ENCODE measurements around the gene KRT7. TPM values are rescaled to one million over a fixed set of nuclear protein-coding genes. Genes with fewer than 3 reads are reported as not detected.
A peak's percentile ranks its signal among the peaks of the same experiment; 100 is the strongest.

KRT7 gene
- total RNA-seq, 3 donors from 2014 or later = 1.0 to 6.4 (median 1.7) TPM

- no peaks in the 10 kb centered on the region for H3K4me1 ChIP-seq (ENCODE audit: low read depth)
- H3K4me3 ChIP-seq = no peak overlapping the region
- H3K9me3 ChIP-seq = no peaks in the 10 kb centered on the region
- DNase-seq (no peak), ATAC-seq (no peak)
- no peaks in the 10 kb centered on the region for H3K36me3 ChIP-seq (ENCODE audit: low read depth)
- TF ChIP-seq, protein P1, sequence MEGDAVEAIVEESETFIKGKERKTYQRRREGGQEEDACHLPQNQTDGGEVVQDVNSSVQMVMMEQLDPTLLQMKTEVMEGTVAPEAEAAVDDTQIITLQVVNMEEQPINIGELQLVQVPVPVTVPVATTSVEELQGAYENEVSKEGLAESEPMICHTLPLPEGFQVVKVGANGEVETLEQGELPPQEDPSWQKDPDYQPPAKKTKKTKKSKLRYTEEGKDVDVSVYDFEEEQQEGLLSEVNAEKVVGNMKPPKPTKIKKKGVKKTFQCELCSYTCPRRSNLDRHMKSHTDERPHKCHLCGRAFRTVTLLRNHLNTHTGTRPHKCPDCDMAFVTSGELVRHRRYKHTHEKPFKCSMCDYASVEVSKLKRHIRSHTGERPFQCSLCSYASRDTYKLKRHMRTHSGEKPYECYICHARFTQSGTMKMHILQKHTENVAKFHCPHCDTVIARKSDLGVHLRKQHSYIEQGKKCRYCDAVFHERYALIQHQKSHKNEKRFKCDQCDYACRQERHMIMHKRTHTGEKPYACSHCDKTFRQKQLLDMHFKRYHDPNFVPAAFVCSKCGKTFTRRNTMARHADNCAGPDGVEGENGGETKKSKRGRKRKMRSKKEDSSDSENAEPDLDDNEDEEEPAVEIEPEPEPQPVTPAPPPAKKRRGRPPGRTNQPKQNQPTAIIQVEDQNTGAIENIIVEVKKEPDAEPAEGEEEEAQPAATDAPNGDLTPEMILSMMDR (IDR thresholded peaks at IDR 0.05) = no peak
- intact Hi-C loops (cut with DNase I, micrococcal nuclease) = no loop called here
Measured at GRCh38 chr12:52205612-52206303, 27.3 kb upstream of the KRT7 start.

DNA sequence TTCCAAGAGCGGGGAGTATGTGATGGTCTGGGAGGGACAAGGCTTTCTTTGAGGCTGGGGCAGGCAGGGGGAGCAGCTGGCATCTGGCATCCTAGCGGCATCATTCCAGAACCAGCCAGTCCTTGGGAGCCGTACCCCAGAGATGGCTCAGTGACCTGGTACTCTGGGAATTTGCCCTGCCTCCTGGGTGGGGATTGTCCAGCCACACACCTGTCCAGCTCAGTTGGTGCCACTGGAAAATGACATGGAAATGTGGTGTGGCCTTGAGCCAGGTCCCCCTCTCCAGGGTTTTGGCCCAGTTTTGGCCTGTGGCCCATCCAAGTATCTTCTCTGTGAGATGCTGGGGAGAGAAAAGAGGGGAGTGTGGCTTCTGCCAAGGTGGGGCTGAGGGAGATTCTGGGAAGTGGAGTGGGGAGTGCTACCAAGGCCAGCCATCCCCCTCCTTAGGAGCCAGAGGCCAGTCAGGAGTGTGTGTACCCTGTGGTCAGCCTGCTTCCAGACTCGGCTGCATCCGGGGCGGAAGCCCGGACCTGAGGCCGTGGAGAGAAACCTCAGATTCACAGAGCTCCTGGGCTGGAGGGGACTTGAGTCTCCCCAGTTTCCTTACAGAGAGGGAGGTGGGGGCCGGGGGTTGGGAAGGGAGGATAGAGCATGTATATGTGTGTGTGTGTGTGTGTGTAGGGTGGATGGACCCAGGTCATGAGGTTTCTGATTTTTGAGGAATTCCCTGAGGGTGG, 26.6 kb upstream of the KRT7 start:
- Histone ChIP-seq H3K36me3 (ENCODE audit: low read depth) (no peaks in the 10 kb centered on the region), H3K9me3 (no peaks in the 10 kb centered on the region), H3K4me3 (no peak overlapping the region), H3K4me1 (ENCODE audit: low read depth) (no peaks in the 10 kb centered on the region)
- ATAC-seq (no peak), DNase-seq (peak in 2 of 3 donors; percentile 14 to 25)
- intact Hi-C loops (cut with DNase I, micrococcal nuclease) = no loop called here
- TF ChIP-seq, protein P1 (IDR thresholded peaks at IDR 0.05) = no peak

DNA sequence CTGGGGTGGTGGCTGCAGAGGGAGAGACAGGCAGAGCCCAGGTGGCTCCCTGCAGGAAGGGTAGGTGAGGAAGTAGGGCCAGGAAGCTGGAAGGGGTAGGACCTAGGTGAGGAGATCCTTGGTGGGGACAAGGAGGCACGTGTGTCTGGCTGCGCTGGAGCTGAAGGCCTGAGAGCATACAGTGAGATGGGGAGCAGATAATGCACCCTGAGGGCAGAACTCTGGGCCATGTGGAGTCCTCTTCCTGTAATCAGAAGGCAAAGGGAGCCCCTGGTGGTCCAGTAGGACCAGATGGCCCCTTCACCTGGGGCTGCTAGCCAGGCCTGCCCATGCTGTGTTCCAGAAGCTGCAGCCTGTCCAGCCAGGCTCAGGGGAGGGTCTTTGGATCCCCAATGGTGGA, 25.9 kb upstream of the KRT7 start:
- Histone ChIP-seq H3K4me3 (no peak overlapping the region), H3K9me3 (no peaks in the 10 kb centered on the region), H3K4me1 (ENCODE audit: low read depth) (no peaks in the 10 kb centered on the region), H3K36me3 (ENCODE audit: low read depth) (no peaks in the 10 kb centered on the region)
- TF ChIP-seq, protein P1 (IDR thresholded peaks at IDR 0.05) = no peak
- DNase-seq = peak in 2 of 3 donors; percentile 14 to 16
- intact Hi-C loops (cut with DNase I, micrococcal nuclease) = no loop called here
- no peak for ATAC-seq

- intact Hi-C loops (cut with DNase I, micrococcal nuclease) = no loop called here
Measured at GRCh38 chr12:52207895-52208294, 25.1 kb upstream of the KRT7 start.

GRCh38 chr12:52208424-52209165, 24.4 kb upstream of the KRT7 start:
- intact Hi-C loops (cut with DNase I, micrococcal nuclease) = no loop called here
- DNase-seq (peak in 2 of 3 donors; percentile 13 to 35), ATAC-seq (no peak)
- Histone ChIP-seq H3K4me1 (ENCODE audit: low read depth) (no peaks in the 10 kb centered on the region), H3K4me3 (no peak overlapping the region), H3K9me3 (no peaks in the 10 kb centered on the region), H3K36me3 (ENCODE audit: low read depth) (no peaks in the 10 kb centered on the region)
- TF ChIP-seq, protein P1 (IDR thresholded peaks at IDR 0.05) = no peak

More at GRCh38 chr12:52207895-52208294, 25.1 kb upstream of the KRT7 start:
- Histone ChIP-seq H3K4me1 (ENCODE audit: low read depth) (no peaks in the 10 kb centered on the region), H3K36me3 (ENCODE audit: low read depth) (no peaks in the 10 kb centered on the region), H3K4me3 (no peak overlapping the region), H3K9me3 (no peaks in the 10 kb centered on the region)
- DNase-seq (peak; percentile 27 to 69 (median 45)), ATAC-seq (peak; percentile 68)
- TF ChIP-seq, protein P1 (IDR thresholded peaks at IDR 0.05) = no peak
